Subcutaneous adipose tissue (tissue), 4 donors: ENCODE data around the gene IQSEC1. TPM values are rescaled to one million over a fixed set of nuclear protein-coding genes. Genes with fewer than 3 reads are reported as not detected.

Source experiments
- CTCF ChIP-seq: fragments of 450-650 bp; IDR thresholded peaks from one replicate; pipeline ENCODE4 v1.5.1; 2016; ENCODE audit warnings: low read depth, mild to moderate bottlenecking, control low read depth, antibody characterized with exemption, moderate library complexity
- total RNA-seq, 4 donors: library from RNA; depleted of rRNA; stranded (reverse); fragments of >200 nt; gene quantifications; one replicate each; pipeline ENCODE4 v1.1.0, GENCODE V29; 2016

Gene IQSEC1
- total RNA-seq, 4 donors from 2014 or later: 44.3 to 99.1 (median 51.8) TPM

DNA sequence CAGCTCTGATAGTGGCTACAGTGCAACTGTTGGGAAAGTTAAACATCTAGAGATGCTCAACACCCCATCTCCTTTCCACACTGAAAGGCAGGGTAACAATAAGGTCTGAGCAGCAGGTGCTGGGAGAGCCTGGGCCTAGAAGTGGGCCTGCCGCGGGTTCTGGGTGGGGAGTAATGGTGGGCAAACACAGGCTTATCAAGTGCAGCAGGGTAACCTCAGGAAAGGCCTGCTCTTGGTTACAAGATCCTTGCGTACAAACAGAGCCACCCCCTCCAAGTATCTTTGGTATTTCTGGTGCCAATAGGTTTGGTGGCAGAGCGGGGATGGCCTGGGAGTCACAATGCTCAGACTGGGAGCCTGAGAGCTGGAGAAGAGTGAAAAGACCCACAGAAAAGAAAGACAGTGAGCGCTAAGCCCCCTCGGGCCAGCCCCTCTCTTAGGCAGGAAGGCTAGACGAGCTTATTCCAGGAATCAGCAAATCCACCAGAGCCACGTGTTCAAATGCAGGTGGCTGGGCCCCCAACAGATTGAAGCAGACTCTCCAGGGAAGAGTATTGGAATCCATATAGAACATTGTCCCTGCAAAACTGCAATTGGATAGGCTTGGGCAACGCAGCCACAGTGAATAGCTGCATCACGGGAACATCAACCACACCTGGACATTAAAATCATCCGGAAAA, 2.7 kb downstream of the IQSEC1 start:
- no peak for TF ChIP-seq CTCF

- TF ChIP-seq CTCF: no peak
These were observed 3.7 kb downstream of the IQSEC1 start for GRCh38 chr3:13069495-13069894.

- no peak for TF ChIP-seq CTCF
These were observed 4.8 kb downstream of the IQSEC1 start for GRCh38 chr3:13068269-13069010.

- TF ChIP-seq CTCF: no peak
These were observed 5.5 kb downstream of the IQSEC1 start for GRCh38 chr3:13067778-13068177.

- TF ChIP-seq CTCF: no peak
These were observed 6.4 kb downstream of the IQSEC1 start for GRCh38 chr3:13066834-13067233.

- TF ChIP-seq CTCF: no peak
These were observed 7.0 kb downstream of the IQSEC1 start for GRCh38 chr3:13066236-13066635.

GRCh38 chr3:13065727-13066126, 7.5 kb downstream of the IQSEC1 start:
- TF ChIP-seq CTCF: no peak
